OCI-LY3 (cell line): Measurements from ENCODE around the gene GRID1.

Experiments
- H2AFZ ChIP-seq: fragments of 200-600, 300-600 bp; shearing (Covaris generic); 2 replicates; pipeline ENCODE4 v1.6.0; 2014; ENCODE audit warnings: antibody characterized with exemption, low read depth, low read length
- H3K27ac ChIP-seq: fragments of 200-600, 300-600 bp; sonication (generic); 2 replicates; pipeline ENCODE4 v1.5.1; 2014; ENCODE audit warnings: mild to moderate bottlenecking, low read length, moderate library complexity, mixed read lengths
- H3K27me3 ChIP-seq: fragments of 200-600, 300-600 bp; sonication (generic); 2 replicates; pipeline ENCODE4 v1.6.1; 2014; ENCODE audit warnings: low read depth, low read length, mixed read lengths
- H3K36me3 ChIP-seq: fragments of 200-600, 300-600 bp; sonication (generic); replicated peaks from 2 replicates; pipeline ENCODE3; 2014; ENCODE audit warnings: low read depth, low read length, mixed read lengths
- H3K4me1 ChIP-seq: fragments of 300-600, 200-600 bp; sonication (generic); 2 replicates; pipeline ENCODE4 v1.6.1; 2014; ENCODE audit warnings: low read length, mixed read lengths
- H3K4me2 ChIP-seq: fragments of 200-600, 300-600 bp; sonication (generic); 2 replicates; pipeline ENCODE4 v1.6.1; 2014; ENCODE audit warnings: low read length, mixed read lengths
- H3K4me3 ChIP-seq: fragments of 300-600, 200-600 bp; sonication (generic); 2 replicates; pipeline ENCODE4 v1.5.1; 2014; ENCODE audit warnings: antibody characterized with exemption, mild to moderate bottlenecking, low read length, moderate library complexity
- H3K79me2 ChIP-seq: fragments of 300-600, 200-600 bp; shearing (Covaris generic); 2 replicates; pipeline ENCODE4 v1.6.1; 2014; ENCODE audit warnings: mild to moderate bottlenecking, low read length, mixed read lengths
- H3K9ac ChIP-seq: fragments of 300-600, 200-600 bp; shearing (Covaris generic); 2 replicates; pipeline ENCODE4 v1.6.0; 2014; ENCODE audit warnings: mild to moderate bottlenecking, low read length, moderate library complexity
- H3K9me3 ChIP-seq: fragments of 200-600, 300-600 bp; shearing (Covaris generic); 2 replicates; pipeline ENCODE4 v1.6.1; 2014; ENCODE audit warnings: low read length, mixed read lengths; ENCODE audit not compliant: insufficient read depth
- H4K20me1 ChIP-seq: fragments of 200-600, 300-600 bp; sonication (generic); 2 replicates; pipeline ENCODE4 v1.6.1; 2016; ENCODE audit warnings: low read length, mixed read lengths; ENCODE audit not compliant: insufficient read depth
- EZH2phosphoT487 ChIP-seq: fragments of 200-600 bp; shearing (Covaris generic); IDR thresholded peaks from 2 replicates; pipeline ENCODE4 v1.6.1; 2018; ENCODE audit warnings: antibody characterized with exemption, mixed run types, low read depth
- TF ChIP-seq, protein P1 (sequence below): fragments of 200-600, 300-600 bp; sonication (generic); IDR thresholded peaks from 2 replicates; pipeline ENCODE4 v1.5.1; 2014; ENCODE audit warnings: antibody characterized with exemption, low read length, low read depth

GRID1 gene

DNA sequence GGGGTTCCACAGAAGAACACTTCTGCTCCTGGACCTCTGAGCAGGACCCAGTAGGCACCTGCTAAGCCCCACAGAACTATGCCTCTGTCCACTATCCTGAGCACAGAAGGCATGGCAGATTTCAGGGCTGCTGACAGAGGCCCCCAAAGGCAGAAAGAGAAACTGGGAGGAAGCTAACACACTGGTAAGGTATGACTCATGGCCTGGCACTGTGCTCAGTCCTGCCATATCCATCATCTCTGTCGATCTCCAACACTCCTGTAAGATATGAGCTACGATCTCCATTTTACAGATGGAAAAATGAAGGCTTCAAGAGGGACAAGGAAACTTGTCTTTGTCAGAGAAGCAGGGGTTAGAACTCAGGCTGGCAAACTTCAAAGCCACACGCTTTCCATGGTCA, 62.2 kb downstream of the GRID1 start:
- no peaks in the 10 kb centered on the region for H4K20me1 ChIP-seq
- H3K9me3 ChIP-seq: no peaks in the 10 kb centered on the region
- no peaks in the 10 kb centered on the region for H3K4me1 ChIP-seq
- no peak overlapping the region for H3K9ac ChIP-seq
- no peaks in the 10 kb centered on the region for H3K79me2 ChIP-seq
- no peak for TF ChIP-seq EZH2phosphoT487
- TF ChIP-seq, protein P1, sequence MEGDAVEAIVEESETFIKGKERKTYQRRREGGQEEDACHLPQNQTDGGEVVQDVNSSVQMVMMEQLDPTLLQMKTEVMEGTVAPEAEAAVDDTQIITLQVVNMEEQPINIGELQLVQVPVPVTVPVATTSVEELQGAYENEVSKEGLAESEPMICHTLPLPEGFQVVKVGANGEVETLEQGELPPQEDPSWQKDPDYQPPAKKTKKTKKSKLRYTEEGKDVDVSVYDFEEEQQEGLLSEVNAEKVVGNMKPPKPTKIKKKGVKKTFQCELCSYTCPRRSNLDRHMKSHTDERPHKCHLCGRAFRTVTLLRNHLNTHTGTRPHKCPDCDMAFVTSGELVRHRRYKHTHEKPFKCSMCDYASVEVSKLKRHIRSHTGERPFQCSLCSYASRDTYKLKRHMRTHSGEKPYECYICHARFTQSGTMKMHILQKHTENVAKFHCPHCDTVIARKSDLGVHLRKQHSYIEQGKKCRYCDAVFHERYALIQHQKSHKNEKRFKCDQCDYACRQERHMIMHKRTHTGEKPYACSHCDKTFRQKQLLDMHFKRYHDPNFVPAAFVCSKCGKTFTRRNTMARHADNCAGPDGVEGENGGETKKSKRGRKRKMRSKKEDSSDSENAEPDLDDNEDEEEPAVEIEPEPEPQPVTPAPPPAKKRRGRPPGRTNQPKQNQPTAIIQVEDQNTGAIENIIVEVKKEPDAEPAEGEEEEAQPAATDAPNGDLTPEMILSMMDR: no peak
- no peaks in the 10 kb centered on the region for H3K36me3 ChIP-seq
- no peak overlapping the region for H3K4me2 ChIP-seq
- H3K4me3 ChIP-seq: no peak overlapping the region
- H2AFZ ChIP-seq: no peak overlapping the region
- H3K27me3 ChIP-seq: no peaks in the 10 kb centered on the region
- no peak overlapping the region for H3K27ac ChIP-seq

DNA sequence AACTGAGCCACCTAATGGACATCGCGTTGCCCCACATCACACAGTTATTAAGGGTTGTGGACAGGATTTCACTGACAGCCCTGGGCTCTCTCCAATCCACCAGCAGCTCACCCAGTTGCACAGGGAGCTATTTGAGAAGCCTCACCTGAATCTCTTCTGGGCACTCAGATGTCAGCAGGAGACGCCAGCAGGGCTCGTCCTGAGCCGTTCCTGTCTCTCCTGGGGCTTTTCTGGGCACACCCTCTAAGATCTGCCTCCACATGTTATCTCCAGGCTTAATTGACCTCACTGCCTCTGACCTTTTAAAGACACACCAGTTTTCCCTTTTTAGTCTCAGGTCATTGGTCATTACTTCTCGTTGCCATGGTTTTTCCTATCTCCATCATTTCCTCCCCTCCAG, 63.0 kb downstream of the GRID1 start:
- no peaks in the 10 kb centered on the region for H3K4me1 ChIP-seq
- TF ChIP-seq, protein P1: no peak
- TF ChIP-seq EZH2phosphoT487: no peak
- H3K36me3 ChIP-seq: no peaks in the 10 kb centered on the region
- H4K20me1 ChIP-seq: no peaks in the 10 kb centered on the region
- no peak overlapping the region for H2AFZ ChIP-seq
- H3K4me3 ChIP-seq: no peak overlapping the region
- no peaks in the 10 kb centered on the region for H3K9me3 ChIP-seq
- no peak overlapping the region for H3K27ac ChIP-seq
- no peak overlapping the region for H3K9ac ChIP-seq
- H3K4me2 ChIP-seq: no peak overlapping the region
- no peaks in the 10 kb centered on the region for H3K79me2 ChIP-seq
- no peaks in the 10 kb centered on the region for H3K27me3 ChIP-seq

DNA sequence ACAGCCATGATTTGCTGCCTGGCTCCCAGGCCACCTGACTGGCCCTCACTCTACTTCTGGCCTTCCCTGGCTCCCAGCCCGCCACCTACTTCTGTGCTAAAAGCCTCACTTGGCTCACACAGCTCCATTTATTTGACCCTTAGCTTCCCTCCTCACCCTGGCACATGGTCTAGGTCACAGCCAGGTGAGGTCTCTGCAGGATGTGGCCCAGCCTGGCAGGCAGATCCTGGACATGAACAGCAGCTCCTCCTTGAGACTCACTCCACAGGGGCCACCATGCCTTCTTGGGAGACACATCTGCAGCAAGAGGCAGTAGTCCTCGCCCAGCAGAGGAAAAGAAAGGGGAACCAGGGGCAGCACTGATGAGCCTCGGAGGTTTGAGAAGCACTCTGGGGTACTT, 64.6 kb downstream of the GRID1 start:
- Histone ChIP-seq H3K4me3 (no peak overlapping the region), H3K4me2 (no peak overlapping the region), H3K4me1 (no peaks in the 10 kb centered on the region), H3K9me3 (no peaks in the 10 kb centered on the region), H3K27me3 (no peaks in the 10 kb centered on the region), H3K79me2 (no peaks in the 10 kb centered on the region), H3K36me3 (no peaks in the 10 kb centered on the region), H4K20me1 (no peaks in the 10 kb centered on the region), H3K27ac (no peak overlapping the region), H3K9ac (no peak overlapping the region), H2AFZ (no peak overlapping the region)
- TF ChIP-seq EZH2phosphoT487: no peak
- TF ChIP-seq, protein P1: no peak

DNA sequence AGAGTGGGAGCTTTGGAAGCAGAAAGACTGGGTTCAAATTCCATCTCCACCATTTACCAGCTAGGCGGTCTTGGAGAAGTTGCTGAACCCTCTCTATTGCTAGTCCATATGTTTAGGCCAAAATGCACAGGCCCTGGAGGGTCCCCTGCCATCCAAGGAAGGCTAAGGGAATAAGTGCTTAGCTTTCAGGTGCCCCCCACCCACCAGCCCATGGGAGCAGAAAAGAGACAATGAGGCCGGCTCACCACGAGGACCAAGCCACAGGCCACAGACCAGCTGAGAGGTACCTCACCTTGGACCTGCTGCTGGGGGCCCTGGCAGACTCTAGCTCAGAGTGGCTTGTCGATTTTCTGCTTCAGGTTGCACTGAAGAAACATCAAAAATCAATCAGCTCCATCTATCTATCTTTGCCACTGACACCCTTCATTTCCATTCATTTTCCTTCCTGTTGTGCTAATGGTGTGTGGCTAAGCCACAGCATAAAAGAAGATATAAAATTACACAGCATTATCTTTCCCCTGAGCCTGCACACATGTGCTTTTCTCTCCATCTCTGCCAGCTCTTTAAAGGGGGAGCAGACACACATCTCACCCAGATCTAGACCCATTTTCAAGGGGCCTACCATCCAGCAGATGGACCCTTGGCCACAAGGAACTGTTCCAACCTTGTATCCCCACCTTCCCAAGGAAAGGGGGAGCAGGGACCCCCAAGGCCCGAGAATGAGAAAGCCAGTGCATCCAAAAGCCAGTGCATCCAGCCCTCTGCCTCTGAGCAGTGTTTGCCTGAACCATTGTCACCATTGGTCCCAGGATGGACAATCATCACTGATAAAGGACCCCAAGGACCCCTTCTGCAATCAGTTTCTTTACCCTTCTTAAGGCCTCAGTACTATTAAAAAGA, 65.4 kb downstream of the GRID1 start:
- Histone ChIP-seq H3K79me2 (no peaks in the 10 kb centered on the region), H3K27ac (no peak overlapping the region), H3K4me2 (no peak overlapping the region)

More for the DNA sequence above, 65.4 kb downstream of the GRID1 start:
- no peak overlapping the region for H3K4me3 ChIP-seq
- H4K20me1 ChIP-seq: no peaks in the 10 kb centered on the region
- no peak overlapping the region for H3K9ac ChIP-seq
- no peaks in the 10 kb centered on the region for H3K4me1 ChIP-seq
- H3K9me3 ChIP-seq: no peaks in the 10 kb centered on the region
- H3K27me3 ChIP-seq: no peaks in the 10 kb centered on the region
- H2AFZ ChIP-seq: no peak overlapping the region
- TF ChIP-seq, protein P1: no peak
- no peak for TF ChIP-seq EZH2phosphoT487
- no peaks in the 10 kb centered on the region for H3K36me3 ChIP-seq
